OCI-LY7 (cell line): ENCODE measurements around the gene SERPINA3.

ENCODE experiments used
- CTCF ChIP-seq: fragments of 200-600 bp; sonication (generic); conservative IDR thresholded peaks from 2 replicates; pipeline ENCODE4 v1.5.1; 2014; ENCODE audit warnings: mild to moderate bottlenecking, antibody characterized with exemption, low read length, moderate library complexity, mixed read lengths
- EZH2phosphoT487 ChIP-seq: fragments of 200-600 bp; sonication (generic); IDR thresholded peaks from 2 replicates; pipeline ENCODE4 v1.6.1; 2018; ENCODE audit warnings: low read depth, borderline replicate concordance, mild to moderate bottlenecking, mixed run types, antibody characterized with exemption, low read length, moderate library complexity, mixed read lengths

- TF ChIP-seq CTCF (no peak), EZH2phosphoT487 (no peak)
Measured at GRCh38 chr14:94644102-94644535, 31.9 kb downstream of the SERPINA3 start.
